GM18508 (cell line): ENCODE results near the gene MED25.

Experiments used
- ATAC-seq: cut with Tn5 transposase; IDR thresholded peaks from one replicate; pipeline ENCODE4 v1.9.1; 2021; ENCODE audit warnings: moderate number of reproducible peaks; ENCODE audit not compliant: insufficient read depth, unreplicated experiment

MED25 gene

DNA sequence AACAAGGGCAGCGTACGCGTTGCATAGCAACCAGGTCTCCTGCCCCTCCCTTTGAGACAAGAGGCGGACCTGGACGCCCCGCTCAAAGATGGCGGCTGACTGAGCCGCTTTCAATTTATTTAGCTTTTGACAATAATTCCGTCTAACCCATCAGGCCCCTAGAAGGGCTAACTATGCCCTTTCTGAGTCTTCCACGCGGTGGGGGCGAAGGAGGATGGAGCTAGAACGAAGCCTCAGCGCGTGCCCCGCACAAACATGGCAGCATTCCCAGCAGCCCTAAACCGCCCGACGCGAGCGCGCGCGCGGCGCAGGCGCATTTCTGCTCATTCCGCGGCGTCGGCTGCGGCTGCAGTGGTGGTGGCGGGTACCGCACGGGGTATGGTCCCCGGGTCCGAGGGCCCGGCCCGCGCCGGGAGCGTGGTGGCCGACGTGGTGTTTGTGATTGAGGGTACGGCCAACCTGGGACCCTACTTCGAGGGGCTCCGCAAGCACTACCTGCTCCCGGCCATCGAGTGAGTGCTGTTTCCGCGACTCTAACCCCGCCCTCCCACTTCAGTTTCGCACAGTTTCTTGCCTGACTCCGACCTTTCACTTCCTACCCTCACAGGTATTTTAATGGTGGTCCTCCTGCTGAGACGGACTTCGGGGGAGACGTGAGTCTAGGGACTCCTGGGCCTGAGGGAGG is at the start of gene MED25:
MED25 (plus strand) TSS at position 326 of the 685 bp plus-strand sequence; CDS start at position 379, 53 bp downstream.
- no peak for ATAC-seq

DNA sequence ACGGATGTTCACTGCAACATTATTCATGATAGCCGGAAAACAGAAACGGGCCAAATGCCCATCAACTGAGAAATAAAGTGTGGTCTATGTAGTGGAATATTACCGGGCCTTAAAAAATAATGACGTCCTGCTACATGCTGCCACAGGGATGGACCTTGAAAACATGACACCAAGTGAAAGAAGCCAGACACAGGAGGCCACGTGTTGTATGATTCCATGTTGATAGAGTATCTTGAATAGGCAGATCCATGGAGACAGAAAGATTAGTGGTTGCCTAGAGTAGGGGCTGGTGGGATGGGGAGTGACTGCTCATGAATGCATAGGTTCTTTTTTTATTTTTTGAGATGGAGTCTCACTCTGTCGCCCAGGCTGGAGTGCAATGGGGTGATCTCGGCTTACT is 47.6 kb upstream of the MED25 start:
- no peak for ATAC-seq

- no peak for ATAC-seq
These were observed 46.4 kb upstream of the MED25 start for GRCh38 chr19:49771674-49772139.

DNA sequence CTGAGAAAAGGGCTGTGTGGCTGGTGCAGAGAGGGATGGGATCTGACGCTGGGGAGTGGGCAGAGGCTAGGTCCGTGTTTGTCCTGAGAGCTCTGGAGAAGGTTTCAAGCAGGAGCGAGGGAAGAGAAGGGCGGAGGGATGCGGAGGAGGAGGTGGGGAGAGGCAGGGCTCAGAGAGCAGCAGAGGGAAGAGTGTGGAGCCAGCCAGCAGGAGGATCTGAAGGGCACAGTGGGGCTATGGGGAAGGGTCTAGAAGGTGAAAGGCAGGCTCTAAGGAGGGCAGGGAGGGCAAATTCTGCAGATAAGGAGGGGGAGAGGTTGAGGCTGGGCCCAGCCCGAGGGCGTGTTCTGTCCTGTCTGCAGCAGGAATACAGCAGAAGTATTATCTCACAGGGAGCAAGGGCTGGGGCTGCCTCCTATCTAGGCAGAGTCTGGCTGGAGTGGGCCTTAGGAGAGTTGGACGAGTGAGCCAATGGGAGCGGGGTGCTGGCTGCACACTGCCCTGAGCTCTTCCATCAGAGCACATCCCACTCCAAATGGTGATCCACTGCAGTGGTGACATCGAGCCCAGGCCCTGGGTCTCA is 45.1 kb upstream of the MED25 start:
- ATAC-seq, result no peak

- ATAC-seq, result no peak
These were observed 44.3 kb upstream of the MED25 start for GRCh38 chr19:49773663-49774350.

DNA sequence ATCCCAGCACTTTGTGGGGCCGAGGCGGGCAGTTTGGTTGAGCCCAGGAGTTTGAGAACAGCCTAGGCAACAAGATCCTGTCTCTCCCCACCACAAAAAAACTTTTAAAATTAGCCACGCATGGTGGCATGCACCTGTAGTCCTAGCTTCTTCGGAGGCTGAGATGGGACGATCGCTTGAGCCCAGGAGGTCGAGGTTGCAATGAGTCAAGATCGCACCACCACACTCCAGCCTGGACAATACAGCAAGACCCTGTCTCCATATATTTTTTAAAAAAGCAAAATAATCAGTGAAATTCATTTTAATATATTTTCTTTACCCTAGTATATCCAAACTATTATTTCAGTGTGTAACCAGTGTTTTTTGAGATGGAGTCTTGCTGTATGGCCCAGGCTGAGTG is 43.1 kb upstream of the MED25 start:
- no peak for ATAC-seq

DNA sequence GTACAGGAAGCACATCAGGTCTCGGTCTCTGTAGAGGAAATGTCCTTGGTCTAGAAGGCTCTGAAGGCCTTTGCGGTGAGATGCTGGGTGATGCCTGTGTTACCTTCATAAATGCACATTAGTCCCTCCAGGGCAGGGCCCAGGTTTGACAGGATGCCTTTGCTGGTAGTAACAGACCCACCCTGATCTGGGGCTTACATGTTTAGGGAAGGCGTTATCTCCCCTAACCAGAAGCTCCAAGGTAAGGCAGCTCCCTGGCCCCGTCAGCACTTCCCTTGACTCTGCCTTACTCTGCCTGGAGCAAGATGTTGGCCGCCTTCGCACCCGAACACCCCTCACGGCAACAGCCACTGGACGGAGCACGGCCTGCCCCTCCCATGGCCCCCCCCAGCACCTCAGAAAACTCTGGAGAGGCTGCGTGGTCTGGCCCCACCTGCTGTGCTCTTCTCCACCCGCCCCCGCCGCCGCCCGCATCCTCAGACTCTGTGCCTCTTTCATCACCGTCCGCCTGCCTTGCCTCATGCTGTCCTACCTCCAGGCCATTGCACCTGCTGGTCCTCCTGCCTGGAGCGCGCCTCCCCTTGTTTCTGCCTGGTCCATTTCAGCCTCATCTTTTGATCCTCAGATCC is 42.2 kb upstream of the MED25 start:
- ATAC-seq, result no peak

- ATAC-seq, result no peak
These were observed 41.7 kb upstream of the MED25 start for GRCh38 chr19:49776371-49776764.

- ATAC-seq, result no peak
These were observed 38.1 kb upstream of the MED25 start for GRCh38 chr19:49779731-49780555.

GRCh38 chr19:49780861-49781260 is 37.2 kb upstream of the MED25 start:
- no peak for ATAC-seq

DNA sequence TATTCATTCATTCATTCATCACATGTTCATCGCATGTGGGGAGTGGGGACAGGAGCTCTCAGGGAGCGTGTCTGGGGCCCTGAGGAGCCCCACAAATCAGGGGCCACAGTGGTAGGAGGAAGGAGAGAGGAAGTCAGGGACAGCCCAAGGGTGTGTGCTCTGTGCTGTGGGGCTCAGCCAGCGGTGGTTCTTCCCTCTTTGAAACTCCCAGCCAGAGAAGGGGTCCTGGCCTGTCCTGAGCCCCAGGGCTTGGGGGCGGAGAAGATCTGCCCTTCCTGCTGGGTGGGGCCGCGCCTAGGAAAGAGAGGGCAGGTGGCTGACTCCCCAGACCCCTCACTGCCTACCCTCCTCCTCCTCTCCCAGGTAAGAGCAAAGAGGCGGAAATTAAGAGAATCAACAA is 36.7 kb upstream of the MED25 start:
- no peak for ATAC-seq

DNA sequence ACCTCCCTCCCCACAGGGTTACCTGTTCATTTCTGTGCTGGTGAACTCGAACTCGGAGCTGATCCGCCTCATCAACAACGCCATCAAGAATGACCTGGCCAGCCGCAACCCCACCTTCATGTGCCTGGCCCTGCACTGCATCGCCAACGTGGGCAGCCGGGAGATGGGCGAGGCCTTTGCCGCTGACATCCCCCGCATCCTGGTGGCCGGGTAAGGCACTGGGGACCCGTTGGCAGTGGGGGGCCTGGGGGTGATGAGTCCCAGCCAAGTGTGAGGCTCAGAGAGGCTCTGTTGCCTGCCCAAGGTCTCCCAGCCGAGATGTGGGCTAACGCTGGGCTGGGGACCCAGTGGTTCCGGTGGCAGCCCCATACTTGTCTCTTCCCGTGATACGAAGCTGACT is 35.6 kb upstream of the MED25 start:
- ATAC-seq, result no peak

GRCh38 chr19:49786376-49786820 is 31.7 kb upstream of the MED25 start:
- ATAC-seq, result no peak

DNA sequence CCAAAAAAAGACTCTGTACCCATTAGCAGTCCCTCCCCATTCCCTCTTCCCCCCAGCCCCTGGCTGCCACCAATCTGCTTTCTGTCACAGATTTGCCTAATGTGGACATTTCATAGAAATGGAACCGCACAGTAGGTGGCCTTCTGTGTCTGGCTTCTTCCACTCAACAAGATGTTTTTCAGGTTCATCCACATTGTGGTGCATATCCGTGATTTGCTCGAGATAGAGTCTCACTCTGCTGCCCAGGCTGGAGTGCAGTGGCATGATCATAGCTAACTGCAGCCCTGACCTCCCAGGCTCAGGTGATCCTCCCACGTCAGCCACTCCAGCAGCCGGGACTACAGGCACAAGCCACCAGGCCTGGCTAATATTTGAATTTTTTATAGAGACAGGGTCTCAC is 30.3 kb upstream of the MED25 start:
- no peak for ATAC-seq

GRCh38 chr19:49788857-49789256 is 29.2 kb upstream of the MED25 start:
- ATAC-seq, result no peak

- ATAC-seq, result no peak
These were observed 27.2 kb upstream of the MED25 start for GRCh38 chr19:49790866-49791265.

DNA sequence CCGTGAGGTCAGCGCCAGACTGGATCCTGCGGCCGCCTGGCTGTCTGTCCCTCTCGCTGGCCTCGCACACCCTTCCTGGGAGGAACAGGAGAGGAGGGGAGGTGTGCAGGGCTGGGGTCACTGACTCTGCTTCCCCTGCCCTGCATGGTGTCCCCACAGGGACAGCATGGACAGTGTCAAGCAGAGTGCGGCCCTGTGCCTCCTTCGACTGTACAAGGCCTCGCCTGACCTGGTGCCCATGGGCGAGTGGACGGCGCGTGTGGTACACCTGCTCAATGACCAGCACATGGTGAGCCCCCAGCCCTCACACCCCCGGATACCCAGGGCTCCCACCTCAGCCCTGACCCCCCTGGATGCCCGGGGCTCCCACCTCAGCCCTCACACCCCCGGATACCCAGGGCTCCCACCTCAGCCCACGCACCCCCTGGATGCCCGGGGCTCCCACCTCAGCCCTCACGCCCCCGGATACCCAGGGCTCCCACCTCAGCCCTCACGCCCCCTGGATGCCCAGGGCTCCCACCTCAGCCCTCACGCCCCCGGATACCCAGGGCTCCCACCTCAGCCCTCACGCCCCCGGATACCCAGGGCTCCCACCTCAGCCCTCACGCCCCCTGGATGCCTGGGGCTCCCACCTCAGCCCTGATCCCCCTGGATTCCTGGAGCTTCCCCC is 26.2 kb upstream of the MED25 start:
- ATAC-seq, result no peak

DNA sequence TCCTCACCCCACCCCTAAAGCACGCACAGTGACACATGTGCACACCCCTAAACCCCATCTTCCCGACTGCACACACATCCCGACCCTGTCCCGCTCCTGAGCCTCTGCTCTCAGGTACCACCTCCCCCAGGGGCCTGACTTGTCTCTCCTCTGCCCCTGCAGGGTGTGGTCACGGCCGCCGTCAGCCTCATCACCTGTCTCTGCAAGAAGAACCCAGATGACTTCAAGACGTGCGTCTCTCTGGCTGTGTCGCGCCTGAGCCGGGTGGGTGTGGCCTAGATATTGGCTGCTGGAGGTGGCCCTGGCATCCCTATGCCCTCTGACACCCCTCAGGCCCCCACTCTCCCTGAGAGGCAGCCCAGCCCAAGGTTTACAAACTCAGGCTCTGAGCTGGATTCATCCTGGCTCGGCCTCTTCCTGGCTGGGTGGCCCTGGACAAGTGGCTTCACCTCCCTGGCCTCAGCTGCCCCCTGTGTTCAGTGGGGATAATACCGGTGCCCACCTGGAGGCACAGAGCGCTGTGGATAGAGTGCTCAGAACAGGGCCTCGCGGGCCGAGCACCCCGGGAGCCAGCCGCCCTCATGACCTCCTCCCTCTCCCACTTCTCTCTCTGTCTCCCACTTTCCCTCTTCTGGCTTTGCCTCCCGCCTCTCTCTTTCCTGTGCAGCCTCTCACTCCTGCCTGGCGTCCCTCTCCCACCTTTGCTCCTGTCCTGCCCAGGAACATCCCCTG is 25.1 kb upstream of the MED25 start:
- ATAC-seq, result no peak

DNA sequence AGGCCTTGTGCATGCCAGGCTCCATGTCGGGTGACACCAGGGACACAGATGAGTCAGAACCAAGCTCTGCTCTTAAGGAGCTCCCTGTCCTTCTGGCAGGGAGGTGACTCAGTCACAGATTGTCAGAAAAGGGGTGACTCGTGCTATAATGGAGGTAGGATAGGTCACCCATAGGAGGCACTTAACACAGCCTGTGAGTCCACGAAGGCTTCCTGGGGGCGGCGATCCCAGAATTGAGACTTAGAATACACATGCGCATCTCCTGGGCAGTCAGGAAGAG is 24.6 kb upstream of the MED25 start:
- no peak for ATAC-seq
